ENCODE data around the gene GPC3.
A peak's percentile ranks its signal among the peaks of the same experiment; 100 is the strongest.
"Not testable (repeated sequence)": the region's sequence is repeated elsewhere in the genome, so short reads cannot be mapped to it uniquely, and the experiment has no call there.

Gene GPC3

GRCh38 chrX:133985164-133985966, at the start of gene GPC3:
Gene GPC3 (minus strand): TSS chrX:133985594.
- no peaks in the 10 kb centered on the region for H3K9me3 Mint-ChIP-seq
- H3K36me3 Mint-ChIP-seq (ENCODE audit: low read depth), result no peaks in the 10 kb centered on the region
- no peak within 1 kb of the TSS for H3K27ac Mint-ChIP-seq
- peak within 1 kb of the TSS; percentile 74 for H3K4me3 Mint-ChIP-seq
- peaks cover 2% of the 10 kb centered on the region for H3K4me1 Mint-ChIP-seq (ENCODE audit: low read depth)
- H3K27me3 Mint-ChIP-seq (ENCODE audit: low read depth), result peaks cover 37% of the 10 kb centered on the region

- Mint-ChIP-seq H3K36me3 (ENCODE audit: low read depth) (no peaks in the 10 kb centered on the region), H3K27ac (no peak overlapping the region), H3K4me3 (no peak overlapping the region), H3K9me3 (no peaks in the 10 kb centered on the region), H3K27me3 (ENCODE audit: low read depth) (no peaks in the 10 kb centered on the region), H3K4me1 (ENCODE audit: low read depth) (no peaks in the 10 kb centered on the region)
These were observed 47.0 kb upstream of the GPC3 start for GRCh38 chrX:134032441-134032840.

GRCh38 chrX:134026565-134027311, 41.3 kb upstream of the GPC3 start:
- Mint-ChIP-seq H3K9me3 (no peaks in the 10 kb centered on the region), H3K36me3 (ENCODE audit: low read depth) (no peaks in the 10 kb centered on the region), H3K27ac (no peak overlapping the region), H3K4me1 (ENCODE audit: low read depth) (peaks cover 7% of the 10 kb centered on the region), H3K27me3 (ENCODE audit: low read depth) (no peaks in the 10 kb centered on the region), H3K4me3 (no peak overlapping the region)

GRCh38 chrX:134025986-134026545, 40.7 kb upstream of the GPC3 start:
- no peaks in the 10 kb centered on the region for H3K9me3 Mint-ChIP-seq
- H3K4me3 Mint-ChIP-seq, result no peak overlapping the region
- H3K4me1 Mint-ChIP-seq (ENCODE audit: low read depth), result peaks cover 7% of the 10 kb centered on the region
- no peak overlapping the region for H3K27ac Mint-ChIP-seq
- no peaks in the 10 kb centered on the region for H3K27me3 Mint-ChIP-seq (ENCODE audit: low read depth)
- H3K36me3 Mint-ChIP-seq (ENCODE audit: low read depth), result no peaks in the 10 kb centered on the region

GRCh38 chrX:134024686-134025377, 39.4 kb upstream of the GPC3 start:
- Mint-ChIP-seq H3K9me3 (no peaks in the 10 kb centered on the region), H3K27ac (no peak overlapping the region), H3K27me3 (ENCODE audit: low read depth) (no peaks in the 10 kb centered on the region), H3K36me3 (ENCODE audit: low read depth) (no peaks in the 10 kb centered on the region), H3K4me3 (no peak overlapping the region), H3K4me1 (ENCODE audit: low read depth) (peaks cover 7% of the 10 kb centered on the region)

- Mint-ChIP-seq H3K9me3 (no peaks in the 10 kb centered on the region), H3K36me3 (ENCODE audit: low read depth) (no peaks in the 10 kb centered on the region), H3K27me3 (ENCODE audit: low read depth) (no peaks in the 10 kb centered on the region), H3K27ac (no peak overlapping the region), H3K4me3 (no peak overlapping the region), H3K4me1 (ENCODE audit: low read depth) (peaks cover 7% of the 10 kb centered on the region)
These were observed 38.5 kb upstream of the GPC3 start for GRCh38 chrX:134023851-134024281.

- no peak overlapping the region for H3K27ac Mint-ChIP-seq
- no peaks in the 10 kb centered on the region for H3K36me3 Mint-ChIP-seq (ENCODE audit: low read depth)
- H3K4me1 Mint-ChIP-seq (ENCODE audit: low read depth), result no peaks in the 10 kb centered on the region
- peaks cover 1% of the 10 kb centered on the region for H3K27me3 Mint-ChIP-seq (ENCODE audit: low read depth)
- no peak overlapping the region for H3K4me3 Mint-ChIP-seq
- H3K9me3 Mint-ChIP-seq, result no peaks in the 10 kb centered on the region
These were observed 35.5 kb upstream of the GPC3 start for GRCh38 chrX:134020910-134021309.

- H3K36me3 Mint-ChIP-seq (ENCODE audit: low read depth), result no peaks in the 10 kb centered on the region
- H3K4me3 Mint-ChIP-seq, result no peak overlapping the region
- H3K27me3 Mint-ChIP-seq (ENCODE audit: low read depth), result peaks cover 3% of the 10 kb centered on the region
- no peaks in the 10 kb centered on the region for H3K4me1 Mint-ChIP-seq (ENCODE audit: low read depth)
- H3K27ac Mint-ChIP-seq, result no peak overlapping the region
- H3K9me3 Mint-ChIP-seq, result no peaks in the 10 kb centered on the region
These were observed 34.3 kb upstream of the GPC3 start for GRCh38 chrX:134019567-134020206.

- H3K9me3 Mint-ChIP-seq; H3K4me3 Mint-ChIP-seq; H3K27ac Mint-ChIP-seq; H3K36me3 Mint-ChIP-seq (ENCODE audit: low read depth); H3K4me1 Mint-ChIP-seq (ENCODE audit: low read depth); H3K27me3 Mint-ChIP-seq (ENCODE audit: low read depth): not testable (repeated sequence)
These were observed 30.9 kb upstream of the GPC3 start for GRCh38 chrX:134016309-134016708.

GRCh38 chrX:134015510-134015909, 30.1 kb upstream of the GPC3 start:
- H3K4me1 Mint-ChIP-seq (ENCODE audit: low read depth); H3K36me3 Mint-ChIP-seq (ENCODE audit: low read depth); H3K4me3 Mint-ChIP-seq; H3K27me3 Mint-ChIP-seq (ENCODE audit: low read depth); H3K9me3 Mint-ChIP-seq; H3K27ac Mint-ChIP-seq: not testable (repeated sequence)

GRCh38 chrX:134013524-134013923, 28.1 kb upstream of the GPC3 start:
- no peaks in the 10 kb centered on the region for H3K4me1 Mint-ChIP-seq (ENCODE audit: low read depth)

GRCh38 chrX:134013092-134013497, 27.7 kb upstream of the GPC3 start:
- Mint-ChIP-seq H3K27ac (no peak overlapping the region), H3K36me3 (ENCODE audit: low read depth) (no peaks in the 10 kb centered on the region), H3K4me3 (no peak overlapping the region), H3K9me3 (no peaks in the 10 kb centered on the region), H3K27me3 (ENCODE audit: low read depth) (peaks cover 3% of the 10 kb centered on the region), H3K4me1 (ENCODE audit: low read depth) (no peaks in the 10 kb centered on the region)

More at GRCh38 chrX:134013524-134013923, 28.1 kb upstream of the GPC3 start:
- no peak overlapping the region for H3K27ac Mint-ChIP-seq
- no peaks in the 10 kb centered on the region for H3K36me3 Mint-ChIP-seq (ENCODE audit: low read depth)
- no peaks in the 10 kb centered on the region for H3K9me3 Mint-ChIP-seq
- no peak overlapping the region for H3K4me3 Mint-ChIP-seq
- peaks cover 3% of the 10 kb centered on the region for H3K27me3 Mint-ChIP-seq (ENCODE audit: low read depth)

- no peaks in the 10 kb centered on the region for H3K4me1 Mint-ChIP-seq (ENCODE audit: low read depth)
- no peak overlapping the region for H3K27ac Mint-ChIP-seq
- no peaks in the 10 kb centered on the region for H3K36me3 Mint-ChIP-seq (ENCODE audit: low read depth)
- no peak overlapping the region for H3K4me3 Mint-ChIP-seq
- H3K27me3 Mint-ChIP-seq (ENCODE audit: low read depth), result no peaks in the 10 kb centered on the region
- no peaks in the 10 kb centered on the region for H3K9me3 Mint-ChIP-seq
These were observed 25.3 kb upstream of the GPC3 start for GRCh38 chrX:134010690-134011089.

GRCh38 chrX:134007716-134008115, 22.3 kb upstream of the GPC3 start:
- Mint-ChIP-seq H3K27ac (no peak overlapping the region), H3K4me3 (no peak overlapping the region), H3K9me3 (no peaks in the 10 kb centered on the region), H3K27me3 (ENCODE audit: low read depth) (no peaks in the 10 kb centered on the region), H3K4me1 (ENCODE audit: low read depth) (no peaks in the 10 kb centered on the region), H3K36me3 (ENCODE audit: low read depth) (no peaks in the 10 kb centered on the region)

All from T-helper 1 cell treated with Interleukin-12 subunit alpha and Interleukin-12 subunit beta and Interleukin-4 antibody, amounts not matched to agents 30 μg/mL and 1 μg/mL, for 36 hours (primary cell).